GM12878 (cell line): ENCODE measurements around the gene PRTFDC1. TPM values are rescaled to one million over a fixed set of nuclear protein-coding genes. Genes with fewer than 3 reads are reported as not detected.
A peak's percentile ranks its signal among the peaks of the same experiment; 100 is the strongest.

Experiments used
- ATAC-seq: fragments of 200-7000 bp; cut with Tn5 transposase; 3 replicates; pipeline ENCODE4 v1.9.1; 2020; ENCODE audit warnings: mild to moderate bottlenecking, moderate library complexity
- BruUV-seq: library from RNA; stranded (reverse); fragments of 400-500 nt; replicated peaks from 2 replicates; lab custom pipeline; 2021; lab: Mats Ljungman, UMichigan
- CTCF ChIA-PET: fragments of 300-600 bp; sonication (Branson Sonifier 250); formaldehyde crosslinking; extraction: SDS; loops from one replicate; lab custom pipeline; 2021; ENCODE audit warnings: inconsistent platforms; lab: Yijun Ruan, JAX
- POLR2A ChIA-PET: fragments of 350-600 bp; formaldehyde crosslinking; extraction: SDS; loops from one replicate; lab custom pipeline; 2021; ENCODE audit warnings: inconsistent platforms; lab: Charles Lee
- RAD21 ChIA-PET: fragments of 300-600 bp; sonication (Branson Sonifier 250); formaldehyde crosslinking; loops from one replicate; lab custom pipeline; 2023; ENCODE audit warnings: antibody characterized with exemption; ENCODE audit not compliant: unreplicated experiment; lab: Charles Lee
- SMC1A ChIA-PET: fragments of 300-600 bp; sonication (Branson Sonifier 250); formaldehyde crosslinking; loops from one replicate; lab custom pipeline; 2023; ENCODE audit not compliant: unreplicated experiment, uncharacterized antibody; lab: Charles Lee
- DNase-seq: peaks from one replicate; pipeline ENCODE4 v3.0.0-alpha.2; 2011; ENCODE audit warnings: low read depth, low spot score
- FAIRE-seq: peaks from 3 replicates; lab custom pipeline; 2011; peaks lifted over from hg19 to GRCh38; lab: Jason Lieb, UNC
- H2AFZ ChIP-seq: 2 replicates; pipeline ENCODE4 v1.6.0; 2011; ENCODE audit warnings: low read depth, low read length, control low read depth; ENCODE audit not compliant: control insufficient read depth
- H3K27ac ChIP-seq: 2 replicates; pipeline ENCODE4 v1.5.1; 2011; ENCODE audit warnings: control low read depth; ENCODE audit not compliant: control insufficient read depth, insufficient read depth
- H3K27me3 ChIP-seq, 2 experiments: replicated peaks in 1 of 2; 2 replicates each; pipeline versions ENCODE4 v1.6.0 to v1.6.1; 2011; ENCODE audit warnings: low read length in 1 of 2; ENCODE audit not compliant: control insufficient read depth in 2 of 2, insufficient read depth in 2 of 2
- H3K36me3 ChIP-seq, 2 experiments: 2 replicates each; pipeline ENCODE4 v1.5.1; 2011; ENCODE audit warnings: low read length in 1 of 2; ENCODE audit not compliant: control insufficient read depth in 2 of 2, insufficient read depth in 2 of 2
- H3K4me1 ChIP-seq: 2 replicates; pipeline ENCODE4 v1.6.1; 2011; ENCODE audit warnings: mild to moderate bottlenecking, low read length, moderate library complexity, mixed read lengths; ENCODE audit not compliant: control insufficient read depth, insufficient read depth
- H3K4me2 ChIP-seq: 2 replicates; pipeline ENCODE4 v1.6.0; 2011; ENCODE audit warnings: control low read depth; ENCODE audit not compliant: control insufficient read depth, insufficient read depth
- H3K4me3 ChIP-seq: fragments of 200-600 bp; sonication (generic); 2 replicates; pipeline ENCODE4 v1.5.1; 2016
- H3K79me2 ChIP-seq: 2 replicates; pipeline ENCODE4 v1.6.0; 2011; ENCODE audit warnings: low read length; ENCODE audit not compliant: control insufficient read depth, insufficient read depth
- H3K9ac ChIP-seq: 2 replicates; pipeline ENCODE4 v1.8.0; 2011; ENCODE audit warnings: low read length, control low read depth, mixed read lengths; ENCODE audit not compliant: control insufficient read depth, insufficient read depth
- H3K9me3 ChIP-seq: replicated peaks from 3 replicates; pipeline ENCODE4 v1.5.1; 2011; ENCODE audit warnings: mild to moderate bottlenecking, low read length; ENCODE audit not compliant: control insufficient read depth, insufficient read depth
- H4K20me1 ChIP-seq: 2 replicates; pipeline ENCODE4 v1.6.0; 2011; ENCODE audit not compliant: control insufficient read depth, insufficient read depth
- ASH2L ChIP-seq: fragments of 300-600, 200-600 bp; sonication (generic); IDR thresholded peaks from 2 replicates; pipeline ENCODE4 v1.6.1; 2017; ENCODE audit warnings: low read depth, mild to moderate bottlenecking, borderline replicate concordance
- CHD2 ChIP-seq: IDR thresholded peaks from 2 replicates; pipeline ENCODE4 v1.6.1; 2011; ENCODE audit warnings: low read depth, low read length, improper control_type of control experiment, borderline replicate concordance
- DPF2 ChIP-seq: fragments of 450-650 bp; IDR thresholded peaks from 2 replicates; pipeline ENCODE4 v1.6.1; 2017; ENCODE audit warnings: mild to moderate bottlenecking
- EZH2 ChIP-seq: IDR thresholded peaks from 2 replicates; pipeline ENCODE4 v1.6.1; 2012; ENCODE audit warnings: low read depth, mild to moderate bottlenecking, control low read depth, inconsistent platforms, low read length, borderline replicate concordance; ENCODE audit not compliant: control insufficient read depth
- MYC ChIP-seq: IDR thresholded peaks from 2 replicates; pipeline ENCODE4 v1.6.1; 2011; ENCODE audit warnings: mild to moderate bottlenecking, low read length, moderate library complexity, inconsistent platforms; ENCODE audit not compliant: insufficient read depth, insufficient replicate concordance, insufficient read length, severe bottlenecking
- NFIC ChIP-seq: IDR thresholded peaks from 2 replicates; pipeline ENCODE4 v1.6.1; 2012; ENCODE audit warnings: low read depth, mild to moderate bottlenecking, inconsistent platforms, low read length, moderate library complexity
- NR2F1 ChIP-seq: fragments of 450-650 bp; conservative IDR thresholded peaks from 2 replicates; pipeline ENCODE4 v1.6.1; 2017; ENCODE audit warnings: mild to moderate bottlenecking
- SMC3 ChIP-seq: IDR thresholded peaks from 2 replicates; pipeline ENCODE4 v1.6.1; 2011; ENCODE audit warnings: low read length, improper control_type of control experiment, borderline replicate concordance
- SRF ChIP-seq, 2 experiments: IDR thresholded peaks; 2 replicates each; pipeline ENCODE4 v1.6.1; 2011; ENCODE audit warnings: low read depth in 2 of 2, low read length in 2 of 2, mild to moderate bottlenecking in 1 of 2, moderate library complexity in 1 of 2
- YBX1 ChIP-seq: fragments of 450-650 bp; IDR thresholded peaks from 2 replicates; pipeline ENCODE4 v1.6.1; 2016; ENCODE audit warnings: antibody characterized with exemption
- ZNF622 ChIP-seq: fragments of 450-650 bp; IDR thresholded peaks from 2 replicates; pipeline ENCODE4 v1.6.1; 2017; ENCODE audit warnings: mild to moderate bottlenecking, inconsistent platforms
- ZSCAN29 ChIP-seq: fragments of 450-650 bp; IDR thresholded peaks from 2 replicates; pipeline ENCODE4 v1.6.1; 2017; ENCODE audit warnings: mild to moderate bottlenecking, moderate library complexity
- WGBS: methylation state at CpG from one replicate; pipeline ENCODE4 v1.1.6; 2016; ENCODE audit warnings: low lambda C conversion rate; ENCODE audit not compliant: insufficient replicate concordance, insufficient coverage; ENCODE audit errors: missing lambda C conversion rate; 5-methylcytosine and 5-hydroxymethylcytosine counted together
- in situ Hi-C: fragments of 300-500 bp; cut with MboI; formaldehyde crosslinking; loops from 9 replicates; pipeline ENCODE4 v1.14.3; 2018; ENCODE audit warnings: mixed read lengths
- intact Hi-C: fragments of 100-400 bp; cut with micrococcal nuclease; formaldehyde crosslinking; loops from one replicate; pipeline ENCODE4 v1.14.2; 2022; ENCODE audit not compliant: unreplicated experiment
- polyA plus RNA-seq, 11 experiments: library from polyadenylated mRNA; depleted of rRNA in 4 of 11; unstranded in 6 of 11; stranded (reverse) in 5 of 11; fragments of >200 nt; fragmentation: Nextera tagmentation in 4 of 11; fragmentation: Illumina TruSeq in 1 of 11; extraction: Ambion mirVana in 4 of 11; extraction: Trizol in 1 of 11; gene quantifications; 1 replicate in 1 of 11; 2 replicates in 10 of 11; pipeline versions ENCODE4 v1.2.1 to v1.2.3, GENCODE V29; 2011 to 2016; ENCODE audit warnings: inconsistent platforms in 2 of 11, missing spikeins in 2 of 11, low read depth in 1 of 11
- total RNA-seq, 4 experiments: library from RNA; depleted of rRNA in 3 of 4; stranded (reverse); fragments of >200 nt in 3 of 4; fragmentation: Illumina TruSeq in 1 of 4; extraction: Trizol in 1 of 4; gene quantifications; 2 replicates each; pipeline versions ENCODE4 v1.2.1 to v1.2.3, GENCODE V29; 2013 to 2021
- TF ChIP-seq, protein P1 (sequence below): IDR thresholded peaks from 2 replicates; pipeline ENCODE4 v1.6.1; 2012; ENCODE audit warnings: low read length, inconsistent platforms
- TF ChIP-seq, protein P2 (sequence below): fragments of 450-650 bp; IDR thresholded peaks from 2 replicates; pipeline ENCODE4 v1.6.1; 2018; ENCODE audit warnings: borderline replicate concordance, mild to moderate bottlenecking; ENCODE audit not compliant: partially characterized antibody
- TF ChIP-seq, protein P3 (sequence below): fragments of 450-650 bp; conservative IDR thresholded peaks from 2 replicates; pipeline ENCODE4 v1.6.1; 2017; ENCODE audit warnings: mild to moderate bottlenecking, moderate library complexity

PRTFDC1 gene
- total and polyA plus RNA-seq, 10 of the 15 experiments (the other 5 are each of a cell fraction or from before 2014, with no cell fraction given): 5.5 to 17.3 (median 11.3) TPM

DNA sequence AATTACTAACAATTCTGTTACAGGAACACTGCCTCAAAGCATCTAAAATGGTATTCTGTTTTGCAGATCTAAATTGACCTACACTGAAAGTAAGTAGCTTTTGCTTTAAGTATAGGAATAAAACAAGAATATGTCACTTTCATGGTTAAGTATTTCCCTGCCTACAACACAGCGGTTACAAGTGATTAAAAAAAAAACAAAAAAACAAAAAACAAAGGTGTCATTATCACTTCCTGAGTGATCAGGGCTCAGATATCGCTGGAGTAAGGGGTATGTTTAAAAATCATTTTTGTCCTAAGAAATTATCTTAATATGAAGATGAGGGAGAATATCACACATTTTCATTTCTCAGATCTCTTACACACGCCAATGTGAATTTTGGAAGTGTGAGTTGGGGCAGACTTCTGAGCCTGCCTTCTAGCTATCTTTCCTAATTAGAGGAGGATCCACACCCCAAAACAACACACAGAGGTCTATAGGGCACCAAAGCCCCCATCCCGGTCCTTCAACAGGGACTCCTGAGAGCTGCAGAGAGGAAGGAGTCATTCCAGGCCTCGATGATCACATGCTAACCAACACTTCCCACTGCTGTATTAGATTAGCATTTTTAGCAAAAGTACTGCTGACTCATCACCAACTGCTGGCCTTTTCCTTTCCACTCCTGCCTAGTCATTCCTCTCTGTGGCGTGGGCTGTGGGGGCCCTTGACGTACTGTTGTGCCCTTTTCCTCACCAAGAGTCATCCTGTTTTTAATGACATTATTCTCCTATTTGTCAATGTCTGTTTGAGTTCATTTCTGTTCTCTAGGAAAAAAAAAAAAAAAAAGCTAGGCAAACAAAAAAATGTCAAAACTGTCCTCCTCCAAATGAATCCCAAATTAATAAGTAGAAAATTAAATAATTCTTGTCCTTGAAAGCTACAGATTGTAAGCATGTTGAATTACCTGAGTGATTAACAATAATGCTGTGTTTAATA is 31.2 kb downstream of the PRTFDC1 start:
- H3K27me3 ChIP-seq: no peaks in the 10 kb centered on the region
- no peak overlapping the region for H3K4me3 ChIP-seq
- no peaks in the 10 kb centered on the region for H3K79me2 ChIP-seq
- peak overlapping the region; percentile 50; the same call in 1 of the 2 replicates for H3K4me2 ChIP-seq
- in situ Hi-C loops (loop anchor here (25.0 kb wide), 1 partner anchor 1516 kb away; the partner anchor contains the start of gene APBB1IP), intact Hi-C loops (loop anchor here (2.0 to 5.0 kb wide), 2 partner anchors 20 to 269 kb away; no protein-coding TSS in a partner anchor)
- SMC1A ChIA-PET: interaction anchor here (0.6 to 9.9 kb wide), 20 partner anchors 8 to 278 kb away, joined by 3 to 152 read pairs (median 4); partner anchors contain the start of gene PRTFDC1
- peaks cover 10% of the 10 kb centered on the region; the same call in 2 of the 3 replicates for H3K9me3 ChIP-seq
- RAD21 ChIA-PET: interaction anchor here (0.6 to 3.1 kb wide), 16 partner anchors 9 to 196 kb away, joined by 3 to 38 read pairs (median 4); no protein-coding TSS in a partner anchor
- DNase-seq (peak; percentile 67), FAIRE-seq (no peak), ATAC-seq (peak; percentile 95)
- H3K27ac ChIP-seq: peak overlapping the region; percentile 69
- 45% methylated on average over 7 of the region's 7 CpGs for WGBS
- CTCF ChIA-PET: interaction anchor here (1.3 to 2.7 kb wide), 5 partner anchors 9 to 24 kb away, joined by 4 to 12 read pairs (median 7); no protein-coding TSS in a partner anchor
- peak overlapping the region; percentile 81 for H2AFZ ChIP-seq
- peaks cover 9% of the 10 kb centered on the region for H3K4me1 ChIP-seq
- H4K20me1 ChIP-seq: no peaks in the 10 kb centered on the region
- TSS peak; percentile 84 for BruUV-seq
- no peak overlapping the region for H3K9ac ChIP-seq
- peaks cover 0 to 2% of the 10 kb centered on the region in 2 experiments; a peak in 1 of 4 replicates for H3K36me3 ChIP-seq
- POLR2A ChIA-PET: interaction anchor here (0.5 to 2.7 kb wide), 14 partner anchors 9 to 249 kb away, joined by 3 to 22 read pairs (median 4); no protein-coding TSS in a partner anchor
- peak in 1 of 2 experiments; percentile 51; a peak in 1 of 4 replicates for TF ChIP-seq SRF (IDR thresholded peaks at IDR 0.05; ENCODE audit: low read depth in 2 of 2, low read length in 2 of 2)
- TF ChIP-seq NFIC: peak; percentile 90
- TF ChIP-seq NR2F1: peak; percentile 74
- TF ChIP-seq, protein P1, sequence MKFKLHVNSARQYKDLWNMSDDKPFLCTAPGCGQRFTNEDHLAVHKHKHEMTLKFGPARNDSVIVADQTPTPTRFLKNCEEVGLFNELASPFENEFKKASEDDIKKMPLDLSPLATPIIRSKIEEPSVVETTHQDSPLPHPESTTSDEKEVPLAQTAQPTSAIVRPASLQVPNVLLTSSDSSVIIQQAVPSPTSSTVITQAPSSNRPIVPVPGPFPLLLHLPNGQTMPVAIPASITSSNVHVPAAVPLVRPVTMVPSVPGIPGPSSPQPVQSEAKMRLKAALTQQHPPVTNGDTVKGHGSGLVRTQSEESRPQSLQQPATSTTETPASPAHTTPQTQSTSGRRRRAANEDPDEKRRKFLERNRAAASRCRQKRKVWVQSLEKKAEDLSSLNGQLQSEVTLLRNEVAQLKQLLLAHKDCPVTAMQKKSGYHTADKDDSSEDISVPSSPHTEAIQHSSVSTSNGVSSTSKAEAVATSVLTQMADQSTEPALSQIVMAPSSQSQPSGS: peak; percentile 84
- no peak for TF ChIP-seq SMC3
- peak; percentile 92 for TF ChIP-seq DPF2
- no peak for TF ChIP-seq CHD2
- TF ChIP-seq, protein P2, sequence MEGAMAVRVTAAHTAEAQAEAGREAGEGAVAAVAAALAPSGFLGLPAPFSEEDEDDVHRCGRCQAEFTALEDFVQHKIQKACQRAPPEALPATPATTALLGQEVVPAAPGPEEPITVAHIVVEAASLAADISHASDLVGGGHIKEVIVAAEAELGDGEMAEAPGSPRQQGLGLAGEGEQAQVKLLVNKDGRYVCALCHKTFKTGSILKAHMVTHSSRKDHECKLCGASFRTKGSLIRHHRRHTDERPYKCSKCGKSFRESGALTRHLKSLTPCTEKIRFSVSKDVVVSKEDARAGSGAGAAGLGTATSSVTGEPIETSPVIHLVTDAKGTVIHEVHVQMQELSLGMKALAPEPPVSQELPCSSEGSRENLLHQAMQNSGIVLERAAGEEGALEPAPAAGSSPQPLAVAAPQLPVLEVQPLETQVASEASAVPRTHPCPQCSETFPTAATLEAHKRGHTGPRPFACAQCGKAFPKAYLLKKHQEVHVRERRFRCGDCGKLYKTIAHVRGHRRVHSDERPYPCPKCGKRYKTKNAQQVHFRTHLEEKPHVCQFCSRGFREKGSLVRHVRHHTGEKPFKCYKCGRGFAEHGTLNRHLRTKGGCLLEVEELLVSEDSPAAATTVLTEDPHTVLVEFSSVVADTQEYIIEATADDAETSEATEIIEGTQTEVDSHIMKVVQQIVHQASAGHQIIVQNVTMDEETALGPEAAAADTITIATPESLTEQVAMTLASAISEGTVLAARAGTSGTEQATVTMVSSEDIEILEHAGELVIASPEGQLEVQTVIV: no peak
- TF ChIP-seq MYC: no peak
- TF ChIP-seq EZH2: no peak
- no peak for TF ChIP-seq YBX1
- no peak for TF ChIP-seq ASH2L
- no peak for TF ChIP-seq ZSCAN29
- TF ChIP-seq ZNF622: no peak
- TF ChIP-seq, protein P3, sequence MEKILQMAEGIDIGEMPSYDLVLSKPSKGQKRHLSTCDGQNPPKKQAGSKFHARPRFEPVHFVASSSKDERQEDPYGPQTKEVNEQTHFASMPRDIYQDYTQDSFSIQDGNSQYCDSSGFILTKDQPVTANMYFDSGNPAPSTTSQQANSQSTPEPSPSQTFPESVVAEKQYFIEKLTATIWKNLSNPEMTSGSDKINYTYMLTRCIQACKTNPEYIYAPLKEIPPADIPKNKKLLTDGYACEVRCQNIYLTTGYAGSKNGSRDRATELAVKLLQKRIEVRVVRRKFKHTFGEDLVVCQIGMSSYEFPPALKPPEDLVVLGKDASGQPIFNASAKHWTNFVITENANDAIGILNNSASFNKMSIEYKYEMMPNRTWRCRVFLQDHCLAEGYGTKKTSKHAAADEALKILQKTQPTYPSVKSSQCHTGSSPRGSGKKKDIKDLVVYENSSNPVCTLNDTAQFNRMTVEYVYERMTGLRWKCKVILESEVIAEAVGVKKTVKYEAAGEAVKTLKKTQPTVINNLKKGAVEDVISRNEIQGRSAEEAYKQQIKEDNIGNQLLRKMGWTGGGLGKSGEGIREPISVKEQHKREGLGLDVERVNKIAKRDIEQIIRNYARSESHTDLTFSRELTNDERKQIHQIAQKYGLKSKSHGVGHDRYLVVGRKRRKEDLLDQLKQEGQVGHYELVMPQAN: no peak
